Right atrium auricular region (tissue), 2 donors: ENCODE data around the gene GABARAP. TPM values are rescaled to one million over a fixed set of nuclear protein-coding genes. Genes with fewer than 3 reads are reported as not detected.

ENCODE experiments used
- DNase-seq: peaks from one replicate; pipeline ENCODE4 v3.0.0-alpha.2; 2019; ENCODE audit warnings: low spot score
- H3K27ac ChIP-seq, 2 donors: fragments of 200-600 bp; sonication (generic); 1 replicate in 1 of 2; 2 replicates in 1 of 2; pipeline ENCODE4 v1.5.1; 2016 to 2019
- H3K27me3 ChIP-seq, 2 donors: fragments of 200-600 bp; sonication (generic); one replicate each; pipeline versions ENCODE4 v1.5.1 to v1.6.0; 2017 to 2019
- H3K36me3 ChIP-seq: fragments of 200-600 bp; sonication (generic); one replicate; pipeline ENCODE4 v1.5.1; 2016
- H3K4me1 ChIP-seq, 2 donors: fragments of 200-600 bp; sonication (generic); one replicate each; pipeline versions ENCODE4 v1.5.1 to v1.6.0; 2017 to 2019
- H3K4me3 ChIP-seq, 2 donors: fragments of 200-600 bp; sonication (generic); 1 replicate in 1 of 2; 2 replicates in 1 of 2; pipeline ENCODE4 v1.5.1; 2017 to 2019; ENCODE audit warnings: mild to moderate bottlenecking in 1 of 2, moderate library complexity in 1 of 2
- H3K9me3 ChIP-seq, 2 donors: fragments of 200-600 bp; sonication (generic); one replicate each; pipeline ENCODE4 v1.5.1; 2019
- CTCF ChIP-seq, 2 donors: fragments of 200-600 bp; sonication (generic); IDR thresholded peaks; one replicate each; pipeline ENCODE4 v1.5.1; 2019; ENCODE audit warnings: antibody characterized with exemption in 2 of 2
- total RNA-seq, 2 donors: library from RNA; depleted of rRNA; stranded (reverse); fragments of >200 nt; gene quantifications; one replicate each; pipeline ENCODE4 v1.1.0, GENCODE V29; 2016

The GABARAP gene
- total RNA-seq, 2 donors from 2014 or later: 226 to 469 TPM

GRCh38 chr17:7258731-7259554 is 16.7 kb upstream of the GABARAP start:
- Histone ChIP-seq H3K27me3 (peaks cover 11 to 29% of the 10 kb centered on the region in 2 donors), H3K27ac (no peak overlapping the region), H3K9me3 (no peaks in the 10 kb centered on the region), H3K4me3 (no peak overlapping the region), H3K4me1 (peaks cover 0 to 30% of the 10 kb centered on the region in 2 donors), H3K36me3 (peaks cover 51% of the 10 kb centered on the region)
- no peak for DNase-seq
- TF ChIP-seq CTCF (IDR thresholded peaks at IDR 0.05): no peak

- no peak for DNase-seq
- H3K9me3 ChIP-seq: no peaks in the 10 kb centered on the region
- peaks cover 51% of the 10 kb centered on the region for H3K36me3 ChIP-seq
- no peak for TF ChIP-seq CTCF (IDR thresholded peaks at IDR 0.05)
- peaks cover under 1 to 10% of the 10 kb centered on the region in 2 donors for H3K27me3 ChIP-seq
- H3K4me3 ChIP-seq: no peak overlapping the region
- H3K4me1 ChIP-seq: peaks cover 0 to 27% of the 10 kb centered on the region in 2 donors
- no peak overlapping the region for H3K27ac ChIP-seq
These were observed 14.7 kb upstream of the GABARAP start for GRCh38 chr17:7256766-7257456.

GRCh38 chr17:7254511-7254910 is 12.3 kb upstream of the GABARAP start:
- peaks cover 51% of the 10 kb centered on the region for H3K36me3 ChIP-seq
- no peaks in the 10 kb centered on the region for H3K27me3 ChIP-seq
- H3K4me3 ChIP-seq: no peak overlapping the region
- no peaks in the 10 kb centered on the region for H3K9me3 ChIP-seq
- no peak overlapping the region for H3K27ac ChIP-seq
- no peak for DNase-seq
- H3K4me1 ChIP-seq: peaks cover 0 to 27% of the 10 kb centered on the region in 2 donors
- no peak for TF ChIP-seq CTCF (IDR thresholded peaks at IDR 0.05)

GRCh38 chr17:7253082-7253481 is 10.8 kb upstream of the GABARAP start:
- no peak for DNase-seq
- Histone ChIP-seq H3K27me3 (no peaks in the 10 kb centered on the region), H3K27ac (peak overlapping the region; percentile 99), H3K9me3 (no peaks in the 10 kb centered on the region), H3K4me1 (peaks cover 0 to 36% of the 10 kb centered on the region in 2 donors), H3K36me3 (peaks cover 40% of the 10 kb centered on the region), H3K4me3 (peak overlapping the region; percentile 94 to 96)
- TF ChIP-seq CTCF (IDR thresholded peaks at IDR 0.05): no peak

GRCh38 chr17:7252176-7253043 is 10.2 kb upstream of the GABARAP start, which contains the start of gene ELP5:
Gene ELP5, plus strand, starts transcription at chr17:7252215. Its CDS starts 336 bp downstream, at chr17:7252551.
- H3K27me3 ChIP-seq: no peaks in the 10 kb centered on the region
- DNase-seq: peak; percentile 96
- TF ChIP-seq CTCF (IDR thresholded peaks at IDR 0.05): peak in 1 of 2 donors; percentile 49
- no peaks in the 10 kb centered on the region for H3K9me3 ChIP-seq
- H3K36me3 ChIP-seq: peaks cover 34% of the 10 kb centered on the region
- peak within 1 kb of the TSS; percentile 99 for H3K27ac ChIP-seq
- H3K4me3 ChIP-seq: peak within 1 kb of the TSS; percentile 94 to 96
- H3K4me1 ChIP-seq: peaks cover 0 to 36% of the 10 kb centered on the region in 2 donors
